Epithelial cell of umbilical artery (primary cell): ENCODE data around the gene UBQLN2. TPM values are rescaled to one million over a fixed set of nuclear protein-coding genes. Genes with fewer than 3 reads are reported as not detected.

Experiments
- total RNA-seq: library from RNA; depleted of rRNA; stranded (reverse); fragments of >200 nt; gene quantifications from 2 replicates; pipeline ENCODE4 v1.2.3, GENCODE V29; 2014

UBQLN2 gene
- 3.6 and 4.5 TPM in 2 replicates for total RNA-seq

GRCh38 chrX:56563231-56564161, at the start of gene UBQLN2:
TSS of gene UBQLN2 (plus strand) at chrX:56563627. CDS start at chrX:56563874, 247 bp downstream.

Other genes starting within 250 kb of the UBQLN2 start
- 3.3 and 6.2 TPM in 2 replicates for gene NBDY, start 165.6 kb downstream of the UBQLN2 start, total RNA-seq